OCI-M1 (cell line): ENCODE results near the gene OSBP2.
"Not testable (repeated sequence)": the region's sequence is repeated elsewhere in the genome, so short reads cannot be mapped to it uniquely, and the experiment has no call there.

Experiments used
- DNase-seq: peaks from one replicate; lab custom pipeline; 2025; lab: John Stamatoyannopoulos, UW

Gene OSBP2

GRCh38 chr22:30763815-30764673, 69.4 kb downstream of the OSBP2 start:
- DNase-seq = peak; percentile 75

- DNase-seq = no peak
Measured at GRCh38 chr22:30767661-30768060, 73.0 kb downstream of the OSBP2 start.

GRCh38 chr22:30770716-30771115, 76.0 kb downstream of the OSBP2 start:
- no peak for DNase-seq

GRCh38 chr22:30773919-30774318, 79.2 kb downstream of the OSBP2 start:
- no peak for DNase-seq

DNA sequence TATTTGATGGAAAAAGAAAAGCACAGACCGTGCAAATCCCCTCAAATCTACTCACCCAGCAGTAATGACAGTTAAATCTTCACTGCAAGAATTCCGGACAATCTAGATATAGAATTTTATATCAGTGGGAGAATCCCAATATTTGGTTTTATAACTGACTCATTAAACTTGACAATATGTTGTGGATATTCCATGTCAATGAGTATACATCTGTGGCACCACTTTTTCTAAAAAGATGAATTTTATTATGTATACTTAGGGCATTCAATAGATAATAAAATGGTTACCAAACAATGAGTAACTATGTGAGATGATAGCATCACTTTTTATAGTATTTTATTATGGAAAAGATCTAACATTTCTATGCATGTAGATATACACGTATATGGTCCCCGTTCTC, 79.9 kb downstream of the OSBP2 start:
- no peak for DNase-seq

DNA sequence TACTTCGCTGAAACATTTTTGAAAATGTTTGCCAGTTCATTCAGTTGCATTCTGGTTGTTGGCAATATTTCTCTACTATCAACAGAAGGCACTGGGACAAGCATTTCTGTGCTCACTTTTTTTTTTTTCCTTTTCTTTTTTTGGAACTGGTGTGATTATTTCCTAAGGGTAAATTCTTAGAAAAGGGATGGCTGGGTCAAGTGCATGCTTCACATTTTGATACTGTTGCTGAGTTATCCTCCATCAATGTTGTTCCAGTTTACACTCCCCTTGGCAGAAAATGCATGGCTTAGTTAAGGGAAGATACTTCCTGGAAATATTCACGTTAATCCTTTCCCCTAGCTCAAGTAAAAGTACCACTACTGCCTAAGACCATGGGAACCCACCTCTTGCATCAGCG, 81.8 kb downstream of the OSBP2 start:
- DNase-seq = no peak

- DNase-seq = not testable (repeated sequence)
Measured at GRCh38 chr22:30777146-30777545, 82.5 kb downstream of the OSBP2 start.

DNA sequence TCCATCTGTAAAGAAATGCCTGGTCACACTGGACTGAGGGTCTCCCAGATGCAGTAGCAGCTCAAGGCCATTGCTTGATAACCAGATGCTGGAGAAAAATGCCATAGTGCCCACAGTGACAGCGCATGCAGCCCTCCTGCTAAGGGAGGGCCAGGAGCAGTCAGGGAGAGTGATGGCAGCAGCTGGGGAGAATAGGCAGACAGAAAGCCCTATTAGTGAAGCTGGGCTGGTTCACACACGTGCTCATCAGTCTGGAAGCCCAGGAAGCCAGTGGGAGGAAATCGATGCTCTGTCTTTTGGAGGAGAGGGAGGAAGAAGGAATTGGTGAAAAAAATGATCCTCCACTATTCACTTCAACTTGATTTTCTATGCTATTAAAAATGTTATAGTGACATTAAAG, 82.9 kb downstream of the OSBP2 start:
- DNase-seq = no peak

DNA sequence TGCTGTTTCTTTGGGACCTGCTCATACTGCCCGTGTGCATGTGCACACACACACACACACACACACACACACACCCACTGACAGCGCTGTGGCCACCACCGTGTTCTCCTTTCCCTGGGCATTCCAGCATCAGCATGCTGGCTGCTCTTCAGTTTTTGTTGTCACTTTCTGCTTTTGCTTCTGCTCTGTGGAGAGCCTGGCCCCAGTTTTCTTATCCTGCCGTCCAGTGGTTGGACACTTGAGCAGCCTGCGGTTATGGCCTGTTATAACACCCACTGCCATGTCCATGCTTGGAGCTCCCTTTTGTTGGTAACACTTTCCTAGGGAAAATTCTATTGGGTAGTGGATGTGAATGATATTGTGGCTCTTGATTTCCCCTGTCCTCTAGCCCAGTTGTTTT, 83.6 kb downstream of the OSBP2 start:
- DNase-seq = no peak

GRCh38 chr22:30780026-30780425, 85.4 kb downstream of the OSBP2 start:
- no peak for DNase-seq

- no peak for DNase-seq
Measured at GRCh38 chr22:30781271-30781875, 86.7 kb downstream of the OSBP2 start.

DNA sequence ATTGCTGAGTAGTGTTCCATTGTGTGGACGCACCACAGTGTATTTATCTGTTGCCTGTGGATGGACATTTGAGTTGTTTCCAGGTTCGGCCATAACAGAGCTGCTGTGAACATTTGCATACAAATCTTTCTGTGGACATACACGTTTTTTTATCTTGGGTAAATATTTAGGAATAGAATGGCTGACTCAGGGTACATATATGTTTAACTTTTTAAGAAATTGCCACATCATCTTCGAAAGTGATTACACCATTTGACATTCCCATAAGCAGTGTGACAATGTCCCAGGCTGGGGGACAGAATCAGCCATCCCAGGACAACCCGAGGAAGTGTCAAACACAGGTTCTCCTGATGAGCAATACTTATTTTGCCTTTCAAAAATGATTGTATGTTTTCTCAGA, 87.9 kb downstream of the OSBP2 start:
- no peak for DNase-seq

DNA sequence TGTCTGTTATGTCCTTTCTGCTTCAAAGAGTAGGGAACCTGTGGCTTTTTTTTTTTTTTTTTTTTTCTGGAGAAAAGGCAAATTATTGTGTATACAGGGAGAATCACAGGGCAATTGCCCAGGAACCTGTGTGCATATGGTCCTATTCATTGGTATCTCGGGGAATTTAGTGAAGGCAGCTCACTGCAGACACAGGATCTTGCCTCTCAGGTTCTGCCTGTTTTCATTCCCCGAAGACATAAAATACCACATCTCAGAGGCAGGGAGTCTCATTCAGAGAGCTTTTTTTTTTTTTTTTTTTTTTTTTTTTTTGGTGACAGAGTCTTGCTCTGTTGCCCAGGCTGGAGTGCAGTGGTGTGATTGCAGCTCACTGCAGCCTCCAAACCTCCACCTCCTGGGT, 88.3 kb downstream of the OSBP2 start:
- no peak for DNase-seq

DNA sequence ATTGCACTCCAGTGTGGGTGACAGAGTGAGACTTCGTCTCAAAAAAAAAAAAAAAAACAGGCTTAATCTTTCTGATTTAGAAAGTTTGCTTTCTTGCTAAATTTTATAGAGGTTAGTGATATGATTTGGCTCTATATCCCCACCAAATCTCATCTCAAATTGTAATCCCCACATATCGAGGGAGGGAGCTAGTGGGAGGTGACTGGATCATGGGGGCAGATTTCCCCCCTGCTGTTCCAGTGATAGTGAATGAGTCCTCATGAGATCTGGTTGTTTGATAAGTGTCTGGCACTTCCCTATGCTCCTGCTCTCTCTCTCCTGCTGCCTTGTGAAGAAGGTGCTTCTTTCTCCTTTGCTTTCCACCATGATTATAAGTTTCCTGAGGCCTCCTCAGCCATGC, 90.9 kb downstream of the OSBP2 start:
- no peak for DNase-seq

DNA sequence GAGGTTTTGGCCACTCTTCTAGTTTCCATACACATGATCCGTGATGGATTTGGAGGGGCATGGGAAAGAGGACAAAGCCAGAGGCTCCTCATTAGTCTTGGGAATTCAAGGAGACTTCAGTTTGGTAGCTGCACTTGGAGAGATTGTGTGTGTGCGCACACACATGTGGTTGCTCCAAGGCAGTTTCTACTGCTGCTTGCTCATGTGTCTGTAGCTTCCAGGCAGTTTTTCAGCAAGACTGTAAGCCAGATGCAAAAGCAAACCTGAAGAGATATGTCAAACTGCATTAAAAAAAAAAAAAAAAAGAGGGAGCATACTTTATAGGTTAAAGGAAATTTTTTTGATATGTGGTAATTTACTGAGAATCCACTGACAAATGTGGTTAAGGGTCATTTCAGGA, 95.7 kb downstream of the OSBP2 start:
- no peak for DNase-seq

GRCh38 chr22:30792456-30792855, 97.8 kb downstream of the OSBP2 start:
- no peak for DNase-seq

- DNase-seq = no peak
Measured at GRCh38 chr22:30795118-30795517, 100.4 kb downstream of the OSBP2 start.

DNA sequence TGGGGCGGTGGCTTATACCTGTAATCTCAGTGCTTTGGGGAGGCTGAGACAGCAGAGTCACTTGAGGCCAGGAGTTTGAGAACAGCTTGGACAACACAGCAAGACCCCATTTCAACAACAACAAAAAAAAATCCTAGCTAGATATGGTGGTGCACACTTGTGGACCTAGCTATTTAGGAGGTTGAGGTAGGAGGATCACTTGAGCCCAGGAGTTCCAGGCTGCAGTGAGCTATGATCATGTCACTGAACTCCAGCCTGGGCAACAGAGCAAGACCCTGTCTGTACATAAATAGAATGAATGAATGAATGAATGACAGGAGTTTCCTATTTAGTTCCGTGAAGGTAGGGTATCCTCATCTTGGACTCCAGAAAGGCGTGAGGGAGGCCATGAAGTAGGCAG, 107.0 kb downstream of the OSBP2 start:
- no peak for DNase-seq

- DNase-seq = peak; percentile 92
Measured at GRCh38 chr22:30802202-30803166, 107.8 kb downstream of the OSBP2 start.

GRCh38 chr22:30803679-30804078, 109.0 kb downstream of the OSBP2 start:
- no peak for DNase-seq

DNA sequence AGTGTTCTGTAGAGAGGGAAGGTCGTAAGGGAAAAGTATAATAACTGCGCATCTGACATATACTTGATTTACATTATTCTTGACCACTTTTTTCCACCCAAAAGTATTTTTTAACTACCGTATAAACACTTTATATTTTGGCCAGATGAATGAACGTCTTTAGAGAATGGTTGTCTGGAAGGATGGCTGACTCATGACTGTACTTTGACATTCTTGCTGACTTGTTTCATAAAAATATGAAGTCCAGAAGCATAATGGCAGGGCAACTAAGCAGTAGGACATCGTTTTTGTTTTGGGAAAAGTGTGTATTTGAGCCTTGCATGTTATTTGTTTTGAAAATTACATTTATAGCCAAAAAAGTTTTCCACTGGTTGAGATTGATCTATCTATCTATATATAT, 110.0 kb downstream of the OSBP2 start:
- DNase-seq = no peak

- DNase-seq = no peak
Measured at GRCh38 chr22:30806391-30806861, 111.8 kb downstream of the OSBP2 start.
